T-helper 1 cell (primary cell): ENCODE data around the gene ZNF600.
"Not testable (repeated sequence)": the region's sequence is repeated elsewhere in the genome, so short reads cannot be mapped to it uniquely, and the experiment has no call there.

Experiments used
- DNase-seq, 5 donors: peaks; one replicate each; pipeline ENCODE4 v3.0.0-alpha.2; 2012 to 2020
- total RNA-seq, 4 donors: gene quantifications; one replicate each; lab custom pipeline; 2026; lab: John Stamatoyannopoulos, UW

The ZNF600 gene
- 30.5 to 81.7 (median 44.6) reads per million in 4 donors for total RNA-seq

DNA sequence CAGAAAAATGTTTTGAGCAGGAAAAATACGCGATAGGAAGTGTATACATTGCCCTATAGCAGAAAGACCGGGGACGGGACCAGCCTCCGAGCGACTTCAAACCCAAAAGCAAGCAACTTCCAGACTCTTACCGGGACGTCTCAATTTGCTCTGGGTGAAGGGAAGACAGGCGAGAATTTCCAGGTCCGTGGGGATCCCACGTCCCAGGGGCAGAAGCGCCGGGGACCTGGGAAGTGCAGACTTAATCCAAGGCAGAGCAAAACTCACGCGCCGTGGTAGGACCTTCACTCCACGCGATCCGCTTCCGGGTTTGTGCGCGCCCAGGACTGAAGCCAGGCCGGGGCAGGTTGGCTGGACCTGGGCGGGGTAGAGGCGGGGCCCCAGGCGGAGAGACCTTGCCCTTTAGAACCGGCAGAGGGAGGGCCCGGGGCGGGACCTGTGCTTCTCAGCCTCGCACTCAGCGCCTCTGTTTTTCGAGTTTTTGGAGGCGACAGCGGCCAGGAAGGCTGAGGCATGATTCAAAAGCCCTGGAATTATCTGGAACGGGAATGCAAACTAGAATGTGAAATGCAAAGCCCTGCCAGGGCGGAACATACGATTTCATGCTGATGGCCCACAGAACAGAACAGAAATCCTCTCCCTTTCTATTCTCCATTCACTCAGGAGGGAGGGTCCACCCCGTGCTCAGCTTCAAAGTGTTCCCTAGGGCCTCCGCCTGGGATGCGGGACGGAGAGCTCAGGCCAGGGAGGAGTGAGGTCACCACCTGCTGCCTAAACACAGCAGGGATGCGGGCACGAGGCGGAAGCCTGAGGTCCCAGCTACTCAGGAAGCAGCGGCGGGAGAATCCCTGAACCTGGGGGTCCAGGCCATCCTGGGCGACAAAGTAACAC lies at the start of gene ZNF600:
Gene ZNF600 (minus strand): TSS at position 328 of the 891 bp plus-strand sequence. CDS start 7,903 bp downstream, outside the sequence.
- peak; percentile 50 to 79 (median 73) for DNase-seq

DNA sequence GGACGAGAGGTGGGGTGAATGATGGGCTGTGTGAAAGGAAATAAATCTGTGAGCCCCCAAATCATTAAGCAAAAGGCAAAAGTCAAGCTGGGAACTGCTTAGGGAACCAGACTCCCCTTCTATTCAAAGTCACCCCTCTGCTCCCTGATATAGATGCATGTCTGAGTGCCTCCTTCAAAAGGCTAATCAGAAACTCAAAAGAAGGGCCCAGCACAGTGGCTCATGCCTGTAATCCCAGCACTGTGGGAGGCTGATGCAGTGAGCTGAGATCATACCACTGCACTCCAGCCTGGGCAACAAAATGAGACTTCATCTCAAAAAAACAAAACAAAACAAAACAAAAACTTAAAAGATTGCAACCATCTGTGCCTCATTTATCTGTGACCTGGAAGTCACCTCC lies 47.7 kb upstream of the ZNF600 start:
- DNase-seq = not testable (repeated sequence)

DNA sequence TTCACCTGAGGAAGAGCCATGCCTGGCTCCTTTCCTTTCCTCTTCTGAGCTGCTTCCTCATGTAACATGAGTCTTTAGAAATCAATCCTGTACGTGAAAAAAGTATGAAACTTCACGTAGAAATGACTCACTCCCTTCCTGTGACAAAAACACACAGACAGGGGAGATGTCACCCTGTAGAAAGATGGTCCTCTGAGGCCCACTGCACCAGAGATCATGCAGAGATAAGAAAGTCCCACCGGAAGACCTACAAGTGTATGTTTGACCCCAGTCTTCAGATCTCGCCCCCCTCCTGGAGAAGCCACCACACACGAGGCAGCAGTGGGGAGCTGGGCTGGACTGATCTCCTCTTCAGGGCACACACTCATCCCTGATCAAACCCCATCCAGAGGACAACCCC lies 47.0 kb upstream of the ZNF600 start:
- DNase-seq = not testable (repeated sequence)

DNA sequence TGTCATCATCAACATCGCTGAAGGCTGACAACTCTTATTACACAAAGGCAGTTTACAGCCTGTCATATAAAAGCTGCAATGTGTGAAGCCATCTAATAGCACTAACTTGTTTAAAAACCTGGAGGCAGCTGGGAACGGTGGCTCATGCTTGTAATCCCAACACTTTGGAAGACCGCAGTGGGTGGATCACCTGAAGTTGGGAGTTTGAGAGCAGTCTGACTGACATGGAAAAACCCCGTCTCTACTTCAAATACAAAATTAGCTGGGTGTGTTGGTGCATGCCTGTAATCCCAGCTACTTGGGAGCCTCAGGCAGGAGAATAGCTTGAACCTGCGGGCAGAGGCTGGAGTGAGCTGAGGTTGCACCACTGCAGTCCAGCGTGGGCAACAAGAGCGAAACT lies 43.3 kb upstream of the ZNF600 start:
- DNase-seq = not testable (repeated sequence)

DNA sequence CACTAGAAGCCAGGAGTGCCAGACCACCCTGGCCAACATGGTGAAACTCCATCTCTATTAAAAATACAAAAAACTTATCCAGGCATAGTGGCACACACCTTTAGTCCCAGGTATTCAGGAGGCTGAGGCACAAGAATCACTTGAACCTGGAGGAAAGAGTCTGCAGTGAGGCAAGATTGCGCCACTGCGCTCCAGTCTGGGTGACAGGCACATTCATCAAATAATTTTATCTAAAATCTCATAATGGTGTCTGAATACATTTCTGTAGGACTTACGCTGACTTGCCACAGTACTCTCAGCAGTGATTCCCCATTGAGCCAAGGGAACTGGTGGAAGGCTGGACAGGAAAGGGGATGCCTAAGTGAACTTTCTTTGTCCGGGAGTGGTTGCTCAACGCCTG lies 39.2 kb upstream of the ZNF600 start:
- DNase-seq = no peak

DNA sequence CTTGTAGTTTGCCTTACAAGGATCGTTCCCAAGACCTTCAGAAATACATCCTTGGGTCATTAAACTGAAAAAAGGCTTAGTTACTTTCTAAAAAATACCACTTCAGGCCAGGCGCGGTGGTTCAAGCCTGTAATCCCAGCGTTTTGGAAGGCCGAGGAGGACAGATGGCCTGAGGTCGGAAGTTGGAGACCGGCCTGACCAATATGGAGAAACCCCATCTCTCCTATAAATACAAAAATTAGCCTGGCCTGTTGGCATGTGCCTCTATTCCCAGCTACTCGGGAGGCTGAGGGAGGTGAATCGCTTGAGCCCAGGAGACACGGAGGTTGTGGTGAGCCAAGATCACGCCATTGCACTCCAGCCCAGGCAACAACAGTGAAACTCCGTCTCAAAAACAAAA lies 37.1 kb upstream of the ZNF600 start:
- no peak for DNase-seq

DNA sequence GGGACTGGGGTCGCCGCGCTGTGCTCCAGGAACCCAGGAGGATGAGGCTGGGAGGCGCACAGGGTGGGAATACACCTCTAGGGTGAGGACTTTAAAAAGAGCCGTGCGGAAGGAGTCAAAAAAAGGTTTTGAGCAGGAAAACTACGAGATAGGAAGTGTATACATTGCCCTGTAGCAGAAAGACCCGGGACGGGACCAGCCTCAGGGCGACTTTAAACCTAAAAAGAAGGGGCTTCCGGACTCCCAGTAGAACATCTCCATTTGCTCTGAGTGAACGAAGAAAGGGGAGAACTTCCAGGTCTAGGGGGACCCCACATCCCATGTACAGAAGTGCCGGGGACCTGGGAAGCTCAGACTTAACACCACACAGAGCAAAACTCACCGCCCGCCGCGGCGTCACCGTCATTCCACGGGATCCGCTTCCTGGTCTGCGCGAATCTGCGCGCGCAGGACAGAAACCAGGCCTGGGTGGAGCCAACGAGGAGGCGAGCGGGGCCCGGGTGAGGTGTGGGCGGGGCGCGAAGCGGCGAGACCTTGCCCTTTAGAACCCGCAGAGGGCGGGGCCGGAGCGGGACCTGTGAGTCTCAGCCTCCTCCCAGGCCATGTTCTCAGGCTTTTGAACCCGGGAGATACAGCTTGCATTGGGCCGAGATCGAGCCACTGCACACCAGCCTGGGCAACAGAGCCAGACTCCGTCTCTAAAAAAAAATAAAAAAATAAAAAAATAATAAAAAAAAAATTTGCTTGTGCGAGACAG lies 34.8 kb upstream of the ZNF600 start, which contains the start of gene ZNF28:
Gene ZNF28 (minus strand): TSS at position 430 of the 757 bp plus-strand sequence. CDS start 3,675 bp downstream, outside the sequence.
- DNase-seq = peak; percentile 9 to 62 (median 46)

DNA sequence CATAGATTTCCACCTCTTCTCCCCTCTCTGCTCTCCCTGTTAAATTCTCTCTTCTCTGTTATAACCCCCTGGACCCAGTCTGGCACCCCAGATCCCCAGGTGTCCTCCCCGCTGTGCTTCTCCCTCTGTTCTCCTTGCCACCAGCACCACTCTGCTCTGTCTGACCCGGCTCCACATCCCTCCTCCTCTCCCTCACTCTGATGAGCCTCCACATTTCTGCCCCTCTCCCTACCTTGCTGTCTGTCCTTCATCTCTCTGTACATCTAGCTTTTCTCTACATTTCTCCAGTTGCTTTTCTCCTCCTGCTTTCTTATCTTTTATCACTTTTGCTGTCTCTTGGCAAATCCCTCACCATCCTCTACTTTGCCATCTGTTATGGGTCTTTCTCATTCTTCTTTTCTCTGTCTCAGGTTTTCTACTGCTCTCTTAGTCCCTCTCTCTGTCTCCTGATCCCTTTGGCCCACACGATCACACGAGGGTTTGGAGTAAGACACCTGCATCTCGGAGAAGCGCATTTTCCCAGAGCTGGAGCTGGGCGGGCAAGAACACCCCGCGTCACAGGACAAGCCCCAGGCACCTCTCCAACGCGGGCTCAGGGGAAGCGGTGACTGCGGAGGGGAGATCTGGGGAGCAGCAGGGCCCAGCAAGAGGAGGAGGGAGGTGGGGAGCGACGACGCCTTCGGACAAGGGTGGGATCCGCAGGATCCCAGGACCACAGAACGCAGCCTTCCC lies 34.0 kb upstream of the ZNF600 start:
- peak in 2 of 5 donors; percentile 3 to 7 for DNase-seq

DNA sequence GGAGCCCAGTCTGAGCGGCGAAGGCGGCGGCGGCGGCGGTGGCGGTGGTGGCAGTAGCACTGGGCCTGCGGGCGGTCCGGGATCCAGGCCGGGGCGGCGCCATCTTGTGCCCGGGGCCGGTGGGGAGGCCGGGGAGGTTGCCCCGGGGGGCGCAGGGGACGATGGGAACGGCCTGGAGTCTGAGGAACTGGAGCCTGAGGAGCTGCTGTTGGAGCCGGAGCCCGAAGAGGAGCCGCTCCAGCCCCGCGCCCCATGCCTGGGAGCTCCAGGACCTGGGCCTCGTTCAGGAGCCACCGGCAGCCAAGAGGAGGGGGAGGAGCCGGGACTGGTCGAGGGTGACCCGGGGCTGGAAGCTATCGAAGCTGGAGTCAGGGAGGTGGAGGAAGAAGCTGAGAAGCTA lies 23.2 kb upstream of the ZNF600 start:
- DNase-seq = no peak

DNA sequence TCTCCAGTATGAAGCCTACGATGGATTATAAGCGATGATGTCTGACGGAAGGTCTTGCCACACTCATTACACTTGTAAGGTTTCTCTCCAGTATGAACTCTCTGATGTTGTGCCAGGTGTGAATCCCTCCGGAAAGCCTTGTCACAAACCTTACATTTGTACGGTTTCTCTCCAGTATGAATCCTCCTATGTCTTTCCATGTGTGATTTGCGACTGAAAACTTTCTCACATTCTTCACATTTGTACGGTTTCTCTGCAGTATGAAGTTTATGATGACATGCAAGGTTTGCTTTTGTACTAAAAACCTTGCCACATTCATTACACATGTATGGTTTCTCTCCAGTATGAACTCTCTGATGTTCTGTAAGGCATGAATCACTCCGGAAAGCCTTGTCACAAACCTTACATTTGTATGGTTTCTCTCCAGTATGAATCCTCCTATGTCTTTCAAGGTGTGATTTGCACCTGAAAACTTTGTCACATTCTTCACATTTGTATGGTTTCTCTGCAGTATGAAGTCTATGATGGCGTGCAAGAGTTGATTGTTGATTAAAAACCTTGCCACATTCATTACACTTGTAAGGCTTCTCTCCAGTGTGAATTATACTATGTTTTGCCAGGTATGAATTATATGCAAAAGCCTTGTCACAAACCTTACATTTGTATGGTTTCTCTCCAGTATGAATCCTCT lies 13.5 kb upstream of the ZNF600 start:
- DNase-seq = not testable (repeated sequence)

DNA sequence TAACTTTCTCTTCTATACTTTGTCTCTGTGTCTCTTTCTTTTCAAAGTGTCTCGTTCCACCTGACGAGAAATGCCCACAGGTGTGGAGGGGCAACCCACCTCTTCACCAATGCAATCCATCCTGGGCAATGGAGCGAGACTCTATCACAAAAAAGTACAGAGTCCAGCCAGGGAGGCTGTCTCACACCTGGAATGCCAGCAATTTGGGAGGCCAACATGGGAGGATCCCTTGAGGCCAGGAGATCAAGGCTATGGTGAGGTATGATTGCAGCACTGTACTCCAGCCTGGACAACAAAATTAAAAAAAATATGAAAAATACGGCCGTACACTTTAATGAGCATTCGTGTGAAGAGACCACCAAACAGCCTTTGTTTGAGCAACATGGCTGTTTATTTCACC lies 2.8 kb upstream of the ZNF600 start:
- DNase-seq = no peak

DNA sequence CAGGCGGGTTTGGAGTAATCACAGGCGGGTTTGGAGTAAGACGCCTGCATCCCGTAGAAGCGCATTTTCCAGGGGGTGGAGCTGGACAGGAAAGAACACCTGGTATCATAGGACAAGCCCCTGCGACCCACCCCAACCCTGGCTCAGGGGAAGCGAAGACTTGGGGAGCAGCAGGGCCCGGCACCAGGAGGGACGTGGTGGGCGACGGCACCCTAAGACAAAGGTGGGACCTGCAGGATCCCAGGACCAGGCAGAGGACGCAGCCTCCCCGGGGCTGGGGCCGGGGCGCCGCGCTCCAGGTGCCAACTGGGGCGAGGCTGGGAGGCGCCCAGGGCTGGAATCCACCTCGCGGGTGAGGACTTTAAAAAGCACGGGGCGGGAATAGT lies 520 bp downstream of the ZNF600 start:
- peak in 1 of 5 donors; percentile 0 for DNase-seq

DNA sequence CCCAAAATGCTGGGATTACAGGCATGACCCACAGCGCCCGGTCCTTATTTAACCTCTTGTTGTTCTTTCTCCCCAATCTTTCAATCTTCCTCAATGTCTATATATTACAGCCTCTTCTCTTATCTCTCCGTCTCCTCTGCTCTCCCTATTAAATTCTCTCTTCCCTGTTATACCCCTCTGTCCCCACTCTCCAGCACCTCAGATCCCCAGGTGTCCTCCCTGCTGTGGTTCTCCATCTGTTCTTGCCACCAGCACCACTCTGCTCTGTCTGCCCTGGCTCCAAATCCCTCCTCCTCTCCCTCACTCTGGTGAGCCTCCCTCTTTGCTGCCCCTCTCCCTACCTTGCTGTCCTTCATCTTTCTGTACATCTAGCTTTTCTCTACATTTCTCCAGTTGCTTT lies 1.1 kb downstream of the ZNF600 start:
- no peak for DNase-seq

DNA sequence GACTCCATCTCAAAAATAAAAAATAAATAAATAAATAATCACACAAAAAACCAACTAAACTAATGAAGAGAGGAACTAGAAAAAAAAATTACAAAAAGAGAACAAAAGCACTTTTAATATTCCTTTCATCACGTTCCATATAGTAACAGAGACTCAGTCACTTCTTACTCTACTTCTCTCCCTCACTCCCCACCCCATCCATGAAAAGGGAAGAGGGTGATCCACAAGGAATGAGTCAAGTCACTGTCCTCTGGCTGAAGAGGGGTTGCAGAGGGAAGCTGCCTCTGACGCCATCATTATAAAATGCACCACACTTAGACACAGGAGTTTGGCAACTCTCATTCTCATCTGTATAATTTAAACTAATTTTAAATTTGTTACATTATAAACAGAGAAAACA lies 3.7 kb downstream of the ZNF600 start:
- DNase-seq = not testable (repeated sequence)

DNA sequence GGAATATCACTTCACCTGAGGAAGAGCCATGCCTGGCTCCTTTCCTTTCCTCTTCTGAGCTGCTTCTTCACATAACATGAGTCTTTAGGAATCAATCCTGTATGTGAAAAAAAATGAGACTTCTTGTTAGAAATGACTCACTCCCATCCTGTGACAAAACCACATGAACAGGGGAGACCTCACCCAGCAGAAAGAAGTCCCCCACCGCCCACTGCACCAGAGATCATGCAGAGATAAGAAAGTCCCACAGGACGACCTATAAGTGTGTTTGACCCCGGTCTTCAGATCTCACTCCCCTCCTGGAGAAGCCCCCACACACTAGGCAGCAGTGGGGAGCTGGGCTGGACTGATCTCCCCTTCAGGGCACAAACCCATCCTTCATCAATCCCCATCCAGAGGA lies 7.8 kb downstream of the ZNF600 start:
- DNase-seq = peak in 1 of 5 donors; percentile 25

DNA sequence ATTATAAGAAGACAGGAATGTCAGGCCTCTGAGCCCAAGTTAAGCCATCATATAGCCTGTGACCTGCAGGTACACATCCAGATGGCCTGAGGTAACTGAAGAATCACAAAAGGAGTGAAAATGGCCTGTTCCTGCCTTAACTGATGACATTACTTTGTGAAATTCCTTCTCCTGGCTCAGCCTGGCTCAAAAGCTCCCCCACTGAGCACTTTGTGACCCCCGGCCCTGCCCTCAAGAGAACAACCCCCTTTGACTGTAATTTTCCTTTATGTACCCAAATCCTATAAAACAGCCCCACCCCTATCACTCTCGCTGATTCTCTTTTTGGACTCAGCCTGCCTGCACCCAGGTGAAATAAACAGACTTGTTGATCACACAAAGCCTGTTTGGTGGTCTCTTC lies 30.1 kb downstream of the ZNF600 start:
- DNase-seq = not testable (repeated sequence)

DNA sequence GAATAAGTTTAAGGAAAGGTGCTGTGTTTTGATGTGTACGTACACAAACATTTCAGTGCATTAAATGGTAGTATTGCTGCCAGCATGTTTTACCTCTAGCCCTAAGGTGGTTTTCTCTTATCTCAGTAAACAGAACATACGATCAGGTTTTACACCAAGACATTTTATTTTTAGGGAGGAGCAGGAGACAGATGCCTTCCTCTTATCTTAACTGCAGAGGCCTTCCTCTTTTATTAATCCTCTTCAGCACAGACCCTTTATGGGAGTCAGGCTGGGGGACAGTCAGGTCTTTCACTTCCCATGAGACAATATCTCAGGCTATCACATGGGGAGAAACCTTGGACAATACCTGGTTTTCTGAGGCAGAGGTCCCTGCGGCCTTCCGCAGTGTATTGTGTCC lies 36.8 kb downstream of the ZNF600 start:
- no peak for DNase-seq

DNA sequence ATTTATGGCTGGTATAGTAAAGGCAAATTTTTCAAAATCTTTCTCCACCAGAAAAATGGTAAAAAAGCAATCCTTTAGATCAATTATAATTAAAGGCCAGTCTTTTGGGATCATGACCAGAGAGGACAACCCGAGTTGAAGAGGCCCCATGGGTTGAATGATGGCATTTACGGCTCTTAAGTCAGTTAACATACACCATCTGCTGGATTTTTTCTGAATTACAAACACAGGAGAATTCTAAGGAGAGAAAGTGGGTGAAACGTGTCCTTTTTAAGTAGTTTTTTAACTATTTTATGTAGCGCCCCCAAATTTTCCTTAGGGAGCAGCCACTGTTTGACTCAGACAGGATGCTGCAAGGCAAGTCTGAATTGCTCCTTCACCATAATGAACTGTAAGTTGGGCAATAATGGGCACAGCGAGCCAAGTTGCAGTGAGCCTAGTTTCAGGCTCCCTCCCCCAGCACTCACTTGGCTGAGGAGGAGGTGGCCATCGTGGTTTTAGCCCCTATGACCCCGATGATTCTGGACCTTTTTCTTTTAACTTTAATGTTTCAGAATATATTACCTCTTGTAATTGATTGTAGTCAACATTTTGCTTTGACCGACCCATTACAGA lies 38.1 kb downstream of the ZNF600 start:
- no peak for DNase-seq

DNA sequence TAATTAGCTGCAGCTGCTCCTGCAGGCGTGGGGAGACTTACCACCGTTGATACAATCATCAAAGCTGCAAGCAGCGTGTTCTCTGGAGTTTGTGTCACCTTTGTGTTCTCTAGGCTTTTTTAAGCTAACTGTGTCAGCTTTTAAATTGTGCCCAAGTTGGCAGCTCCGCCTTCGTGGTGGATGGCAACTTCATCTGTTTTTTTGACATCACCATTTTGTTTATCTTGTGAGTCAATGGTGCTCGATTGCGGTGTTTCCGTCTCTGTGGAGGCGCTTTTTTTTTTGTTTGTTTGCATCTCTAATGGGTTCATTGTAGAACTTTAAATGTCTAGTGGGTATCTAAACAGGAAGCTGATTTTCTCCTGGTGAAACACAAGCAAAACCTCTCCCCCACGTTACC lies 40.7 kb downstream of the ZNF600 start:
- not testable (repeated sequence) for DNase-seq

DNA sequence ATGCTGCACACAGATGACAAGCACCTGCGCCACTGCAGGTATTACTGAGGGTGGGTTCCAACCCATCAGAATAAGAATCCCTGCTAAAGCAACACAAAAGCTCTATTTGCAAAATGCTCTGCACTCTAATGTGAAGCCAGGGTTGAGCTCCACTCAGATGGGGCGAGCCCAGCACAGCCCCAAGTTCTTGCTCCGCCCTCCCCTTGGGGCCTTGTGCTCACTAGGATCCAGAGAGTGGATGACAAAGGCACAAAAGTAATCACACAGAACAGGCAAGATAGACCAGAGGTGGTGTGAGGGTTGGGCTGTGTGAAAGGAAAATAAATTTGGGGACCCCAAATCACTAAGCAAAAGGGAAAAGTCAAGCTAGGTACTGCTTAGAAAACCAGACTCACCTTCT lies 43.5 kb downstream of the ZNF600 start:
- no peak for DNase-seq

DNA sequence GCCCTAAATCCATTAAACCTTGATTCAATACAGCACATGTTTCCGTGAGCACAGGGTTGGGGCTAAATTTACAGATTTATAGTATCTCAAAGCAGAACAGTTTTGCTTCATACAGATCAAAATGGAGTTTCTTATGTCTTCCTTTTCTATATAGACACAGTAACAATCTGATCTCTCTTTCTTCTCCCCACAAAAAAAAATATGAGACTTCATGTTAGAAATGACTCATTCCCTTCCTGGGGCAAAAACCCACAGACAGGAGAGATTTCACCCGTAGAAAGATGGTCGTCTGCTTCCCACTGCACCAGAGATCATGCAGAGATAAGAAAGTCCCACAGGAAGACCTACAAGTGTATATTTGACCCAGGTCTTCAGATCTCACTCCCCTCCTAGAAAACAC lies 44.1 kb downstream of the ZNF600 start:
- no peak for DNase-seq
